Measurements from ENCODE around the gene BHLHE40. TPM values are rescaled to one million over a fixed set of nuclear protein-coding genes. Genes with fewer than 3 reads are reported as not detected.

The BHLHE40 gene
- polyA plus RNA-seq, 3 donors: 20.2 to 167 (median 23.4) TPM

- no peak overlapping the region for H3K27ac ChIP-seq (ENCODE audit: low read depth in 1 of 2, low read length in 2 of 2)
- H3K4me3 Mint-ChIP-seq: no peak overlapping the region
- H3K27me3 Mint-ChIP-seq (ENCODE audit: low read depth in 3 of 3): peaks cover 0 to 2% (median 0%) of the 10 kb centered on the region in 3 donors
- H2AFZ ChIP-seq (ENCODE audit: insufficient read depth, low read depth, low read length, poor library complexity, severe bottlenecking): no peak overlapping the region
- no peaks in the 10 kb centered on the region for H3K79me2 ChIP-seq (ENCODE audit: insufficient read depth, low read length)
- no peaks in the 10 kb centered on the region for H3K36me3 Mint-ChIP-seq
- no peak overlapping the region for H3K27ac Mint-ChIP-seq
- H3K4me2 ChIP-seq (replicated peaks; ENCODE audit: extremely low read depth, low read length, poor library complexity, severe bottlenecking): no peak overlapping the region
- no peak for TF ChIP-seq CTCF (IDR thresholded peaks at IDR 0.05)
- no peaks in the 10 kb centered on the region for H4K20me1 ChIP-seq (ENCODE audit: insufficient read depth, low read length)
- no peaks in the 10 kb centered on the region for H3K36me3 ChIP-seq (replicated peaks in 1 of 2; ENCODE audit: control insufficient read depth in 1 of 2, insufficient read depth in 2 of 2, low read length in 2 of 2)
- no peaks in the 10 kb centered on the region for H3K9me3 ChIP-seq (replicated peaks in 1 of 2; ENCODE audit: control insufficient read depth in 1 of 2, insufficient read depth in 1 of 2, low read length in 2 of 2)
- no peak for DNase-seq
- intact Hi-C loops (cut with micrococcal nuclease): no loop called here
- H3K4me3 ChIP-seq (replicated peaks in 1 of 3; ENCODE audit: low read depth in 2 of 3, low read length in 3 of 3): no peak overlapping the region
- H3K4me1 Mint-ChIP-seq: peaks cover 25% of the 10 kb centered on the region
- peaks cover 17 to 20% of the 10 kb centered on the region in 2 donors for H3K4me1 ChIP-seq (ENCODE audit: control insufficient read depth in 1 of 2, insufficient read depth in 2 of 2, low read length in 2 of 2)
- H3K27me3 ChIP-seq (ENCODE audit: control insufficient read depth in 2 of 2, insufficient read depth in 2 of 2, low read length in 2 of 2): no peaks in the 10 kb centered on the region
- H3K9ac ChIP-seq (ENCODE audit: insufficient read depth, low read length, poor library complexity, severe bottlenecking): no peak overlapping the region
- no peaks in the 10 kb centered on the region for H3K9me3 Mint-ChIP-seq
- WGBS (ENCODE audit: insufficient coverage): 100% methylated on average over 3 of the region's 5 CpGs
Measured at GRCh38 chr3:4947028-4947427, 32.2 kb upstream of the BHLHE40 start.

GRCh38 chr3:4948395-4948794 lies 30.8 kb upstream of the BHLHE40 start:
- H3K27ac Mint-ChIP-seq: peak overlapping the region in 2 of 7 donors; percentile 41 to 71
- intact Hi-C loops (cut with micrococcal nuclease): no loop called here

More at GRCh38 chr3:4948395-4948794, 30.8 kb upstream of the BHLHE40 start:
- Histone ChIP-seq H3K9ac (ENCODE audit: insufficient read depth, low read length, poor library complexity, severe bottlenecking) (no peak overlapping the region), H3K36me3 (replicated peaks in 1 of 2; ENCODE audit: control insufficient read depth in 1 of 2, insufficient read depth in 2 of 2, low read length in 2 of 2) (no peaks in the 10 kb centered on the region), H2AFZ (ENCODE audit: insufficient read depth, low read depth, low read length, poor library complexity, severe bottlenecking) (no peak overlapping the region), H3K27me3 (ENCODE audit: control insufficient read depth in 2 of 2, insufficient read depth in 2 of 2, low read length in 2 of 2) (no peaks in the 10 kb centered on the region), H3K27ac (ENCODE audit: low read depth in 1 of 2, low read length in 2 of 2) (no peak overlapping the region), H4K20me1 (ENCODE audit: insufficient read depth, low read length) (no peaks in the 10 kb centered on the region), H3K4me1 (ENCODE audit: control insufficient read depth in 1 of 2, insufficient read depth in 2 of 2, low read length in 2 of 2) (peaks cover 17 to 20% of the 10 kb centered on the region in 2 donors), H3K9me3 (replicated peaks in 1 of 2; ENCODE audit: control insufficient read depth in 1 of 2, insufficient read depth in 1 of 2, low read length in 2 of 2) (no peaks in the 10 kb centered on the region), H3K4me3 (replicated peaks in 1 of 3; ENCODE audit: low read depth in 2 of 3, low read length in 3 of 3) (no peak overlapping the region), H3K79me2 (ENCODE audit: insufficient read depth, low read length) (no peaks in the 10 kb centered on the region), H3K4me2 (replicated peaks; ENCODE audit: extremely low read depth, low read length, poor library complexity, severe bottlenecking) (no peak overlapping the region)
- peaks cover 0 to 2% (median 0%) of the 10 kb centered on the region in 3 donors for H3K27me3 Mint-ChIP-seq (ENCODE audit: low read depth in 3 of 3)
- WGBS (ENCODE audit: insufficient coverage): no CpG with 5 or more reads among the region's 4 CpGs
- H3K36me3 Mint-ChIP-seq: no peaks in the 10 kb centered on the region
- no peaks in the 10 kb centered on the region for H3K9me3 Mint-ChIP-seq
- TF ChIP-seq CTCF (IDR thresholded peaks at IDR 0.05): no peak
- peaks cover 25% of the 10 kb centered on the region for H3K4me1 Mint-ChIP-seq
- DNase-seq: no peak
- no peak overlapping the region for H3K4me3 Mint-ChIP-seq
